ENCODE measurements around the gene PKDREJ. TPM values are rescaled to one million over a fixed set of nuclear protein-coding genes. Genes with fewer than 3 reads are reported as not detected.

Gene PKDREJ
- total RNA-seq, 1 experiment from 2014 or later, result not detected

DNA sequence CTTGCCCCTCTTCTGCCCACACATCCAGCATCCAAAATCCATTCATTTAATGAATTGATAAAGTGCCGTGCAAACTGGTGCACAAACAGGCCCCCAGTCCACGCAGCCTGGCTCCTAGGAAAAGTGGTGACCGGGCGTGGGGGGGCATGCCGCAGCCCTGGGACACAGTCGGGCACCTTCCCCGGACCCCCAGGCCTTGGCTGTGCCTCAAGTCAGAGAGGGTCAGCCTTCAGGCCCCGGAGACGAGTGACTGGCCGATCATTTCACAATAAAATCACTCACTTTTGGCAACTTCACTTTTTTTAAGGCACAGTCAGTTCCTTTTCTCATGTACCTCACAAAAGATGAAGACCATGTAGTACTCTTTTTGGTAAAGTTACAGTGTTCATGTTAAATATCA lies 21.1 kb downstream of the PKDREJ start:
- Histone ChIP-seq H4K20me1 (ENCODE audit: insufficient read depth) (peaks cover 3% of the 10 kb centered on the region; the same call in 1 of the 2 replicates), H3K36me3 (ENCODE audit: low read depth) (no peaks in the 10 kb centered on the region), H3K4me1 (replicated peaks; ENCODE audit: insufficient read depth) (no peaks in the 10 kb centered on the region), H3K79me2 (ENCODE audit: low read depth) (no peaks in the 10 kb centered on the region), H3K9me2 (ENCODE audit: insufficient read depth) (no peaks in the 10 kb centered on the region), H3K9me3 (ENCODE audit: insufficient read depth, low read depth) (no peaks in the 10 kb centered on the region), H3K4me3 (no peak overlapping the region), H3K27ac (no peak overlapping the region), H3K27me3 (ENCODE audit: insufficient read depth, low read depth) (no peaks in the 10 kb centered on the region), H3F3A (ENCODE audit: insufficient read depth, low read depth) (no peaks in the 10 kb centered on the region), H2AFZ (no peak overlapping the region), H3K4me2 (no peak overlapping the region)
- no TSS peak for BruUV-seq (replicated peaks)
- DNase-seq, result no peak
- ChIA-PET POLR2A (ENCODE audit: unreplicated experiment) (interaction anchor here (0.7 kb wide), 1 partner anchor 29 kb away, joined by 8 read pairs; no protein-coding TSS in a partner anchor), CTCF (no interaction called here)
- intact Hi-C loops (cut with micrococcal nuclease; ENCODE audit: unreplicated experiment), result no loop called here
- no peak for TF ChIP-seq EZH2 (IDR thresholded peaks at IDR 0.05; ENCODE audit: low read depth)
- TF ChIP-seq, protein P1, sequence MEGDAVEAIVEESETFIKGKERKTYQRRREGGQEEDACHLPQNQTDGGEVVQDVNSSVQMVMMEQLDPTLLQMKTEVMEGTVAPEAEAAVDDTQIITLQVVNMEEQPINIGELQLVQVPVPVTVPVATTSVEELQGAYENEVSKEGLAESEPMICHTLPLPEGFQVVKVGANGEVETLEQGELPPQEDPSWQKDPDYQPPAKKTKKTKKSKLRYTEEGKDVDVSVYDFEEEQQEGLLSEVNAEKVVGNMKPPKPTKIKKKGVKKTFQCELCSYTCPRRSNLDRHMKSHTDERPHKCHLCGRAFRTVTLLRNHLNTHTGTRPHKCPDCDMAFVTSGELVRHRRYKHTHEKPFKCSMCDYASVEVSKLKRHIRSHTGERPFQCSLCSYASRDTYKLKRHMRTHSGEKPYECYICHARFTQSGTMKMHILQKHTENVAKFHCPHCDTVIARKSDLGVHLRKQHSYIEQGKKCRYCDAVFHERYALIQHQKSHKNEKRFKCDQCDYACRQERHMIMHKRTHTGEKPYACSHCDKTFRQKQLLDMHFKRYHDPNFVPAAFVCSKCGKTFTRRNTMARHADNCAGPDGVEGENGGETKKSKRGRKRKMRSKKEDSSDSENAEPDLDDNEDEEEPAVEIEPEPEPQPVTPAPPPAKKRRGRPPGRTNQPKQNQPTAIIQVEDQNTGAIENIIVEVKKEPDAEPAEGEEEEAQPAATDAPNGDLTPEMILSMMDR (conservative IDR thresholded peaks at IDR 0.05), result no peak

DNA sequence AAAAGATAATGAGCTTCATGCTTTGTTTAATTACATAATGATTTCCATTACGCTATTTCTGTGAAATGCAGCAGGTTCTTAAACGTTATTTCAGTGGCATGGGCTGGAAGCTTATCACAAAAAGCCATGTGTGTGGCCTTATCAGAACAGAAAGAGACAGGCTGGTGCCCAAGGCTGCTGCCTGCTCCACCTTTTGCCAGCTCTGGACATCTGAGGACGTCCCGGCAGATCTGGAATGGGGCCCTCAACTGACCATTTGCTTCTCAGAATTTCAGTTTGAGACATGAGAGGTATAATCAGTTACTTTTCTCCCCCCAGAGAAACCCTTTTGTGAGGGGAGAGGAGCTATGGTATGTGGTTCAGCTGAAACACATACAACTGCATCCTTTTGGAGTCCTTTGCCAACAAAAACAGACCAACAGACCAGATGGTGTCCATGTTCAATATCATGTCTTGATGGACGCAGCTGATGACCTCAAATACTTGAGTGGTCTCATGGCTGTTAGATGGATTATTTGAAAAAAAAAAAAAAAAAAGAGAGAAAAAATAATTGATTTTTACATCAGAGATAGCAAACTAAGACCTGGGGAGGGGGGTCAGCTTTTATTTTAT lies 21.6 kb downstream of the PKDREJ start:
- Histone ChIP-seq H4K20me1 (ENCODE audit: insufficient read depth) (peaks cover 3% of the 10 kb centered on the region; the same call in 1 of the 2 replicates), H3K4me1 (replicated peaks; ENCODE audit: insufficient read depth) (no peaks in the 10 kb centered on the region), H3K4me2 (no peak overlapping the region), H3F3A (ENCODE audit: insufficient read depth, low read depth) (no peaks in the 10 kb centered on the region), H3K27me3 (ENCODE audit: insufficient read depth, low read depth) (no peaks in the 10 kb centered on the region), H3K9me2 (ENCODE audit: insufficient read depth) (no peaks in the 10 kb centered on the region), H3K79me2 (ENCODE audit: low read depth) (no peaks in the 10 kb centered on the region), H3K4me3 (no peak overlapping the region), H2AFZ (no peak overlapping the region), H3K27ac (no peak overlapping the region), H3K36me3 (ENCODE audit: low read depth) (no peaks in the 10 kb centered on the region), H3K9me3 (ENCODE audit: insufficient read depth, low read depth) (no peaks in the 10 kb centered on the region)
- POLR2A ChIA-PET (ENCODE audit: unreplicated experiment), result interaction anchor here (0.7 kb wide), 1 partner anchor 70 kb away, joined by 6 read pairs; no protein-coding TSS in a partner anchor
- TF ChIP-seq EZH2 (IDR thresholded peaks at IDR 0.05; ENCODE audit: low read depth), result no peak
- TF ChIP-seq, protein P1 (conservative IDR thresholded peaks at IDR 0.05), result no peak
- DNase-seq, result no peak
- CTCF ChIA-PET, result interaction anchor here (0.6 kb wide), 1 partner anchor 119 kb away, joined by 6 read pairs; no protein-coding TSS in a partner anchor
- no TSS peak for BruUV-seq (replicated peaks)
- intact Hi-C loops (cut with micrococcal nuclease; ENCODE audit: unreplicated experiment), result no loop called here

- no peak overlapping the region for H3K4me3 ChIP-seq
- no peaks in the 10 kb centered on the region for H3F3A ChIP-seq (ENCODE audit: insufficient read depth, low read depth)
- ChIA-PET POLR2A (ENCODE audit: unreplicated experiment) (interaction anchor here (0.7 kb wide), 1 partner anchor 69 kb away, joined by 6 read pairs; no protein-coding TSS in a partner anchor), CTCF (no interaction called here)
- no peak overlapping the region for H3K4me2 ChIP-seq
- H2AFZ ChIP-seq, result no peak overlapping the region
- no peak overlapping the region for H3K27ac ChIP-seq
- TF ChIP-seq EZH2 (IDR thresholded peaks at IDR 0.05; ENCODE audit: low read depth), result no peak
- TF ChIP-seq, protein P1 (conservative IDR thresholded peaks at IDR 0.05), result no peak
- no peak for DNase-seq
- H3K9me2 ChIP-seq (ENCODE audit: insufficient read depth), result no peaks in the 10 kb centered on the region
- H3K9me3 ChIP-seq (ENCODE audit: insufficient read depth, low read depth), result no peaks in the 10 kb centered on the region
- intact Hi-C loops (cut with micrococcal nuclease; ENCODE audit: unreplicated experiment), result no loop called here
- H4K20me1 ChIP-seq (ENCODE audit: insufficient read depth), result peaks cover 3% of the 10 kb centered on the region; the same call in 1 of the 2 replicates
- no TSS peak for BruUV-seq (replicated peaks)
- no peaks in the 10 kb centered on the region for H3K4me1 ChIP-seq (replicated peaks; ENCODE audit: insufficient read depth)
- no peaks in the 10 kb centered on the region for H3K27me3 ChIP-seq (ENCODE audit: insufficient read depth, low read depth)
- H3K79me2 ChIP-seq (ENCODE audit: low read depth), result no peaks in the 10 kb centered on the region
- H3K36me3 ChIP-seq (ENCODE audit: low read depth), result no peaks in the 10 kb centered on the region
Observed at GRCh38 chr22:46240907-46241306, 22.2 kb downstream of the PKDREJ start.
